Spinal cord (tissue), 10 donors: Measurements from ENCODE around the gene MMP7. TPM values are rescaled to one million over a fixed set of nuclear protein-coding genes. Genes with fewer than 3 reads are reported as not detected.

Experiments
- DNase-seq, 6 donors: peaks; one replicate each; pipeline versions ENCODE4 v3.0.0 to v3.0.0-alpha.2; 2013 to 2015; ENCODE audit warnings: low spot score in 6 of 6, low read depth in 4 of 6
- H3K27ac ChIP-seq: one replicate; pipeline ENCODE4 v1.5.1; 2013; ENCODE audit warnings: low read depth, low read length, control low read depth
- H3K27me3 ChIP-seq: one replicate; pipeline ENCODE4 v1.6.1; 2013; ENCODE audit warnings: low read length; ENCODE audit not compliant: control insufficient read depth, insufficient read depth
- H3K36me3 ChIP-seq: one replicate; pipeline ENCODE4 v1.6.1; 2013; ENCODE audit warnings: low read length; ENCODE audit not compliant: control insufficient read depth, insufficient read depth
- H3K4me1 ChIP-seq: one replicate; pipeline ENCODE4 v1.6.1; 2013; ENCODE audit warnings: low read length; ENCODE audit not compliant: control insufficient read depth, insufficient read depth
- H3K4me3 ChIP-seq: one replicate; pipeline ENCODE4 v1.5.1; 2013; ENCODE audit warnings: low read depth, low read length, control low read depth
- H3K9me3 ChIP-seq: one replicate; pipeline ENCODE4 v1.6.1; 2013; ENCODE audit warnings: low read length; ENCODE audit not compliant: control insufficient read depth, insufficient read depth
- WGBS: methylation state at CpG from one replicate; pipeline ENCODE4 v1.1.5; 2013; ENCODE audit warnings: missing lambda C conversion rate; ENCODE audit not compliant: insufficient coverage; 5-methylcytosine and 5-hydroxymethylcytosine counted together
- polyA plus RNA-seq, 2 donors: library from polyadenylated mRNA; unstranded; fragments of 120-200 nt; gene quantifications; one replicate each; pipeline ENCODE4 v1.2.1, GENCODE V29; 2013; ENCODE audit not compliant: insufficient read length in 2 of 2
- total RNA-seq, 2 donors: library from RNA; depleted of rRNA in 1 of 2; stranded (reverse); fragments of 120-200 nt in 1 of 2; fragments of >200 nt in 1 of 2; gene quantifications; one replicate each; pipeline versions ENCODE4 v1.2.3 to v1.2.4, GENCODE V29; 2013 to 2014
- donor health status: healthy.

Gene MMP7
- total and polyA plus RNA-seq, 4 donors: 0.18 to 0.20 TPM; not detected in 2

DNA sequence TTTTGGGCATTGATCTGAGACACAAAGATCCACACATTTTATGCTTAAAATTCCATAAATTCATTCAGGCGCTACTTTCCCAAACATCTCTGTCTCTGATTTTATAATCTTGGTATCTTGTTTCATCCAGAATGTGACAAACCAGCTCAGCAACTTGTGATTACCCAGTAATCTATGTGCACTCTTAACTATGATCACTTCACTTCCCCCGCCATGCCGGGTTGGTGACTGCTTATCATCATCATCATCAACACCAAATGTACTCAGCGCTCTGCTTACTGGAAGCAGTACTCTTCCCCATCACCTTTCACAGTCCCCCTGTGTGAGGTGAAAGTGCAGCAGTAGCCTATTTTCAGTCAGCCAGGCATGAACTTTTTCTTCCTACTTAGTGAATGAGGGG is 15.2 kb upstream of the MMP7 start:
- H3K4me1 ChIP-seq: no peaks in the 10 kb centered on the region
- no peak overlapping the region for H3K27ac ChIP-seq
- H3K36me3 ChIP-seq: no peaks in the 10 kb centered on the region
- WGBS: 98% methylated on average over 4 of the region's 4 CpGs
- H3K9me3 ChIP-seq: no peaks in the 10 kb centered on the region
- DNase-seq: no peak
- no peak overlapping the region for H3K4me3 ChIP-seq
- no peaks in the 10 kb centered on the region for H3K27me3 ChIP-seq

DNA sequence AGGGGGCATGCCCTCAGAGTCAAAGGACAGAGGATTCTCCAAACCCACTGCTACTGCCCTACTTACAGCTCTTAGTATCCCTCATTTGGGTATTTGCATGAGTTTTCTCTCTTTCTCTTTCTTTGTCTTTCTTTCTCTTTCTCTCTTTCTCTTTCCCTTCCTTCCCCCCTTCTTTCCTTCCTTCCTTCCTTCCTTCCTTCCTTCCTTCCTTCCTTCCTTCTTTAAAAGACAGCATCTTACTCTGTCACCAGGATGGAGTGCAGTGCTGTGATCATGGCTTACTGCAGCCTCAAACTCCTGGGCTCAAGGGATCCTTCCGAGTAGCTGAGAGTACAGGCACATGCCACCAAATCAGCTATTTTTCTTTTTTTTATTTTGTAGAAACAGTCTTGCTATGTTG is 14.0 kb upstream of the MMP7 start:
- Histone ChIP-seq H3K4me1 (no peaks in the 10 kb centered on the region), H3K36me3 (no peaks in the 10 kb centered on the region), H3K27ac (no peak overlapping the region), H3K9me3 (no peaks in the 10 kb centered on the region), H3K27me3 (no peaks in the 10 kb centered on the region), H3K4me3 (no peak overlapping the region)
- DNase-seq: no peak
- WGBS: no CpG with 5 or more reads among the region's 1 CpG

DNA sequence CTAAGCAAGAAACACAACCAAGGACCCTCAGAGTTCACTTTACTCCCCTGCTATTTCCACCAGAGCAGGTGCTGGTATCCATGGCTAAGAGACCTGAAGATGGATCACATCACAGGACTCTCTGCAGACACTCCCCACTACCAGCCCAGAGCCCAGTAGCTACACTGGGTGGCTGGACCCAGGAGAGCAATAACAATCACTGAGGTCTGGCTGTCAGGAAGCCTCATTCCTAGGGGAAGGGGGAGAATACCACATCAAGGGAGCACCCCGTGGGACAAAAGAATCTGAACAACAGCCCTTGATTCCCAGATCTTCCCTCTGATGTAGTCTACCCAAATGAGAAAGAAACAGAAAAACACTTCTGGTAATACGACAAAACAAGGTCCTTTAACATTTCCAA is 9.0 kb upstream of the MMP7 start:
- H3K4me3 ChIP-seq: no peak overlapping the region
- no peaks in the 10 kb centered on the region for H3K27me3 ChIP-seq
- no peak for DNase-seq
- no peak overlapping the region for H3K27ac ChIP-seq
- no CpG with 5 or more reads among the region's 2 CpGs for WGBS
- no peaks in the 10 kb centered on the region for H3K9me3 ChIP-seq
- H3K36me3 ChIP-seq: no peaks in the 10 kb centered on the region
- no peaks in the 10 kb centered on the region for H3K4me1 ChIP-seq

DNA sequence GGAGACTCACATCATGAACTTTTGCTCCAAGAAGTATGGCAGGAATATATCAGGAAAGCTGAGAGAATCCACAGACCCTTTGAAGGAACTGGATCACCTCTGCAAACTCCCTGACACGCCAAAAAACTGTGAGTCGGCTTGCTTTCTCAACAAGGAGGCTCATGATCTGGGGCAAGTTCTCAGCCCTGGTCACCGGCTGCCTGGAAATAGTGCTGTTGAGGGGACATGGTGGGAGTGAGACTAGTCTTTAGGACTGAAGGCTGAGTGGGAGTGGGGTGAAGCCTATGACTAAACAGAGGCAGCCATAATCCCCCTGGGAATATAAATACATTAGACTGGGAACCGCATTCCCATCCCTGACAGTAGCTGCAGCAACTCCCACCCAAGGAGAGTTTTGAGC is 8.4 kb upstream of the MMP7 start:
- Histone ChIP-seq H3K9me3 (no peaks in the 10 kb centered on the region), H3K36me3 (no peaks in the 10 kb centered on the region), H3K27me3 (no peaks in the 10 kb centered on the region), H3K4me3 (no peak overlapping the region), H3K4me1 (no peaks in the 10 kb centered on the region), H3K27ac (no peak overlapping the region)
- no peak for DNase-seq
- WGBS: 100% methylated on average over 3 of the region's 4 CpGs

DNA sequence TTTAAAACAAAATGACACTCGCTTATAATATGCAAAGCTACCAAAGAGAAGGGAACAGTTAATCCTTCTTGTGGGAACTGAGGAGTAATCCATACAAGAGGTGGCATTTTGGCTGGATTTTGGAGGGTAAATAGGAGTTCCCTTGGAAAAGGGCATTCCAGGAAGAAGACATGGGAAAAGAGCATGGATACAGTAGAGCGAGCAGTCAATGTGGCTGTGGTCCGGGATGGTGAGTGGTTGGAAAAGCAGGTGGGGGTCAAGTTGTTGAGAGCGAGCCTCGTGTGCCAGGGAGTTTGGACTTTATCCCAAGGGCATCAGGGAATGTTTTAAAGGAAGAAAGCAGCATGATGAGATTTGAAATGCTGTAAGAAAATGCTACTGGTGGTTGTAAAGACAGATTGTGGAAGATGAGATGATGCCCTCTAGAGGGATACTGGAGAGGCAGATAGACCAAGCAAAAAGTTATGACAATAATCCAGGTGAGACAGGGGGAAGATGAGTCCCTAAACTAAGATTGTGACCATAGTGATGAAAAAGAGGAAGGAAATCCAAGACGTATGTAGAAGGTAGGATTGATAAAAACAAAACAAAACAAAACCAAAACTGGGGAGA is 3.8 kb upstream of the MMP7 start:
- H3K36me3 ChIP-seq: no peaks in the 10 kb centered on the region
- DNase-seq: no peak
- H3K27me3 ChIP-seq: no peaks in the 10 kb centered on the region
- H3K4me3 ChIP-seq: no peak overlapping the region
- no peak overlapping the region for H3K27ac ChIP-seq
- 92% methylated on average over 4 of the region's 6 CpGs for WGBS
- H3K9me3 ChIP-seq: no peaks in the 10 kb centered on the region
- no peaks in the 10 kb centered on the region for H3K4me1 ChIP-seq

DNA sequence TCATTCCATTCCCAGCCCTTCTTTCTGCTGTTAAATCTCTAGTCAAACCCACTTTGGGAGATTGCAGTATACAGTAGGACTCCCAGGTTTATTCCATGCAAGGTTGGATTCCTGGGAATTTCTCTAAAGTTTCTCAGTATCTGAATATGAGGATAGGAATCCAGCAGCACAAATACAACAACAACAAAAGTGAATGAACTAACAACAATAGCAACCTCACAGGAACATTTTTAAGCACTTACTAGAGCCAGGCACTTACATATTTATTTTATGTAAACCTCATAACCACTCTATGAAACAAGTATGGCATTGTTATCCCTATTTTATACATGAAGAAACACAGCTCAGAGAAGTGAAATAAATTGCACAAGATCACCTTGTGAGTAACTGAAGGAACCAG is 1.9 kb downstream of the MMP7 start:
- Histone ChIP-seq H3K4me3 (no peak overlapping the region), H3K27ac (no peak overlapping the region)
- DNase-seq: no peak

DNA sequence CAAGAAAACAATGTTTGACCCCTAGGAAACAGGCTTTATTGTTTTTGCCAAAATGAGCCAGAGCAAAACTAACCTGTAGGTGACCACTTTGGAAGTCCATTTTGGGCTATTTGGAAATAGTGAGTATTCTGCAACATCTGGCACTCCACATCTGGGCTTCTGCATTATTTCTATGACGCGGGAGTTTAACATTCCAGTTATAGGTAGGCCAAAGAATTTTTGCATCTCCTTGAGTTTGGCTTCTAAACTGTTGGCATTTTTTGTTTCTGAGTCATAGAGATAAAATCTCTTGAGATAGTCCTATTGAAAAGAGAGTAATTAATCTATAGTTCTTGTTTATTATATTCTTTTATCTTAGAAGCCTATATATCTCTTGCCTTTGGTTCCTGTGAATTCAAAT is 2.9 kb downstream of the MMP7 start:
- Histone ChIP-seq H3K27me3 (no peaks in the 10 kb centered on the region), H3K36me3 (no peaks in the 10 kb centered on the region), H3K27ac (no peak overlapping the region), H3K4me3 (no peak overlapping the region), H3K4me1 (no peaks in the 10 kb centered on the region), H3K9me3 (no peaks in the 10 kb centered on the region)
- WGBS: no CpG with 5 or more reads among the region's 2 CpGs
- DNase-seq: no peak

More for the DNA sequence above, 1.9 kb downstream of the MMP7 start:
- H3K27me3 ChIP-seq: no peaks in the 10 kb centered on the region
- no peaks in the 10 kb centered on the region for H3K36me3 ChIP-seq
- no peaks in the 10 kb centered on the region for H3K9me3 ChIP-seq
- H3K4me1 ChIP-seq: no peaks in the 10 kb centered on the region

DNA sequence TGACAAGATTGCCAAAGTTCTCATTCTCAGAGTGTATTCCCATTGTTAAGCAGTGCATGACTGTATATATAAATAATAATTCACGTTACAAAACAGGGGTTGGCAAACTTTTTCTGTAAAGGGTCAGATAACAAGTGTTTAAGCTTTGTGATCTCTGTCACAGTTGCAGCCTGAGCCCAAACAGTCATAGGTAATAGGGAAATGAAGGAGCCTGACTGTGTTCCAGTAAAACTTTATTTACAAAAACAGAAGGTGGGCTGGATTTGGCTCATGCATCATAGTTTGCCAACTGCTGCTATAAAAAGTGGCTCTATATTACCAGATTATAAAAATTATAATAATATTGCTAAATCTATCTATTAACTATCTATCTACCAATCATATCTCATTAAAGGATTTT is 3.5 kb downstream of the MMP7 start:
- Histone ChIP-seq H3K27me3 (no peaks in the 10 kb centered on the region), H3K9me3 (no peaks in the 10 kb centered on the region), H3K4me3 (no peak overlapping the region), H3K36me3 (no peaks in the 10 kb centered on the region), H3K27ac (no peak overlapping the region), H3K4me1 (no peaks in the 10 kb centered on the region)
- no peak for DNase-seq
- WGBS: no CpG with 5 or more reads among the region's 1 CpG

DNA sequence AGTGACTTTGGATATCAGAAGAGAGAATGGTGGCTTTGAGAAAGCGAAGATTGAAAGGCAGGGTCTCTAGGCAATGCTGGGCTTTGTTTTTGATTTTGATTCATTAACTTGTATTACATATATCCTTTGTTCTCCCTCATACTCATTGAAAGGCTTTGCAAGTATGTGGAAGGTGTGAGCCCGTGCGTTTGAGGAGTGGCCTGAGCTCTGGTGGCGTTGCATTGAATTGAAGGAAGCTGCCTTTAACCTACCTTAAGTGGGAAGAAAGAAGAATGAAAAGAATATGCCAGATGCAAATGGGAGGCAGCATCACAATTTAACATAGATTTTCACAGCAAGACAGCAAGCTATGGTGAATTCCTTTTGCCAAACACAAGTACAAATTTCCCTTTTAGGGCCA is 6.7 kb downstream of the MMP7 start:
- no peaks in the 10 kb centered on the region for H3K36me3 ChIP-seq
- no peaks in the 10 kb centered on the region for H3K9me3 ChIP-seq
- no peak overlapping the region for H3K27ac ChIP-seq
- DNase-seq: no peak
- H3K27me3 ChIP-seq: no peaks in the 10 kb centered on the region
- H3K4me3 ChIP-seq: no peak overlapping the region
- WGBS: no CpG with 5 or more reads among the region's 4 CpGs
- H3K4me1 ChIP-seq: no peaks in the 10 kb centered on the region

DNA sequence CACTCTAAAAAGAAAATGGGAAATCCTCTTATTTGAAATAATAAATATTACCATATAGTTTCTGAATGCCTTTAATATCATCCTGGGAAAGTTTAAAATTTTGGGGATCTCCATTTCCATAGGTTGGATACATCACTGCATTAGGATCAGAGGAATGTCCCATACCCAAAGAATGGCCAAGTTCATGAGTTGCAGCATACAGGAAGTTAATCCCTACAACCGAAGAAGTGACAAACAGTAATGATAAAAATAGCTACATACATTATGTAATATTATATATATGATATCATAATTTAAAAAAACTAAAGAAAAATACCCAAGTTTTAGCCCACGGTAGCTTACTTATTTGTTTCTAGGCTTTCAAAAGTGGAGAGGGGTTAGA is 7.4 kb downstream of the MMP7 start:
- Histone ChIP-seq H3K4me3 (no peak overlapping the region), H3K36me3 (no peaks in the 10 kb centered on the region), H3K27ac (no peak overlapping the region), H3K27me3 (no peaks in the 10 kb centered on the region), H3K9me3 (no peaks in the 10 kb centered on the region), H3K4me1 (no peaks in the 10 kb centered on the region)
- no CpG with 5 or more reads among the region's 2 CpGs for WGBS
- no peak for DNase-seq
